Measurements from ENCODE around the gene CLUH.

DNA sequence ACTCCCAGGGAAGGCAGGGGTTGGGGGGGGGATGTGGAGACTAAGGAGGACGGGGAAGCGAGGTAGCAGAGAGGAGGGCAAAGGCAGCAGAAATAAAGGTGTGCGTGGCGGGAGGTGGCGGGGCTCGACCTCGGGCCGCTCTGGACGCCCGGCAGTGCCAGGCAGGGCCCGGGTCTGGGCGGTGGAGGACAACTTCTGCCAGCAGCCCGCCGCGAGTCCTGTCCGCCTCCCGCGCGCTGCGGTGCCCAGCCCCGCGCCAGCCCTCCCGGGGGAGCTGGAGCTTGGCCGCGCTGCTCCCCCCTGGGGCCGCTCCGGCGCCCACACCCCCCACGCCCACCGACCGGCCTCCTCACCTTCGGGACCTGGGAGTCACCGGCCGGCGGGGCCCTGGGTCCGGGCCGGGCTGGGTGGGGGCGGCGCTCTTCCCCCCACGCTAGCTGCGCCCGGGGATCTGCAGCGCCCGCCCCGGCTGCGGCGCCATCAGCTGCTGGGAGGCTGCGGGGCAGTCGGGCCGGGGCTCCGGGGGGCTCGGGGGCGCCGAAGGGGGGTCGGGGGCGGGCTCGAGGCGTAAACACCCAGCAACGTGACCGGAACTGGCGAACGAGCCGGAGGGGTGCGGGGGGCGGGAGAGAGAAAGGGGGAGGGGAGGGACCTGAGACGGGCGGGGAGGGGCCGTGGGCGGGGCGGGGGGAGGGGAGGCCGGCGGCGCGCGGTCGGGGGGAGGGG, 37.7 kb upstream of the CLUH start, which contains the start of gene CCDC92B:
- TF ChIP-seq, protein P1, sequence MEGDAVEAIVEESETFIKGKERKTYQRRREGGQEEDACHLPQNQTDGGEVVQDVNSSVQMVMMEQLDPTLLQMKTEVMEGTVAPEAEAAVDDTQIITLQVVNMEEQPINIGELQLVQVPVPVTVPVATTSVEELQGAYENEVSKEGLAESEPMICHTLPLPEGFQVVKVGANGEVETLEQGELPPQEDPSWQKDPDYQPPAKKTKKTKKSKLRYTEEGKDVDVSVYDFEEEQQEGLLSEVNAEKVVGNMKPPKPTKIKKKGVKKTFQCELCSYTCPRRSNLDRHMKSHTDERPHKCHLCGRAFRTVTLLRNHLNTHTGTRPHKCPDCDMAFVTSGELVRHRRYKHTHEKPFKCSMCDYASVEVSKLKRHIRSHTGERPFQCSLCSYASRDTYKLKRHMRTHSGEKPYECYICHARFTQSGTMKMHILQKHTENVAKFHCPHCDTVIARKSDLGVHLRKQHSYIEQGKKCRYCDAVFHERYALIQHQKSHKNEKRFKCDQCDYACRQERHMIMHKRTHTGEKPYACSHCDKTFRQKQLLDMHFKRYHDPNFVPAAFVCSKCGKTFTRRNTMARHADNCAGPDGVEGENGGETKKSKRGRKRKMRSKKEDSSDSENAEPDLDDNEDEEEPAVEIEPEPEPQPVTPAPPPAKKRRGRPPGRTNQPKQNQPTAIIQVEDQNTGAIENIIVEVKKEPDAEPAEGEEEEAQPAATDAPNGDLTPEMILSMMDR (IDR thresholded peaks at IDR 0.05) = no peak
- TF ChIP-seq POLR2A (IDR thresholded peaks at IDR 0.05) (no peak), POLR2AphosphoS5 (IDR thresholded peaks at IDR 0.05) (no peak)

Data from prostate gland (tissue), 2 donors.